ENCODE measurements around the gene GK2. TPM values are rescaled to one million over a fixed set of nuclear protein-coding genes. Genes with fewer than 3 reads are reported as not detected.

Gene GK2
- total RNA-seq (2014; rRNA removed) = not detected in 2 replicates
- not detected for polyA plus RNA-seq (2012)

- DNase-seq (ENCODE audit: low read depth) = no peak
Measured at GRCh38 chr4:79408063-79408462, at the start of gene GK2. Gene GK2 (minus strand): TSS chr4:79408228. CDS start chr4:79408200, 28 bp downstream.

DNA sequence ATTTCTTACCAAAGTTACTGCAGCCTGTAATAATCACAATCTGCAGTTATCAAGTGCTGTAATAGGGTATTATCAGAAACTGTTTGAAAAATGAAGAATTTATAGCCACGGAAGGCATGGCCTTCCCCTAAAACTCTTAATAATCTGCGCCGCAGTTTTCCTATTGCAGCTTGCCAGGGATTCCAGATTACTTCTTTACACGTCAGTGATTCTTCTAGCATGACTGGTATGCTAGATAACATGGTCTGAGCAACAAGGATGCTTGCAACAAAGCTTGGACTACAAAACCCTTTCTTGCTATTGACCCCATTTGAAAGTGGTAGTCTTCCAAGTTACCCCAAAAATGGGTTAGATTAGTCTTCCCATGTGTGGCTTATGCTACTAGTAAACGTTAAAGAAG lies 47.2 kb upstream of the GK2 start:
- no peak for DNase-seq (ENCODE audit: low read depth)

DNA sequence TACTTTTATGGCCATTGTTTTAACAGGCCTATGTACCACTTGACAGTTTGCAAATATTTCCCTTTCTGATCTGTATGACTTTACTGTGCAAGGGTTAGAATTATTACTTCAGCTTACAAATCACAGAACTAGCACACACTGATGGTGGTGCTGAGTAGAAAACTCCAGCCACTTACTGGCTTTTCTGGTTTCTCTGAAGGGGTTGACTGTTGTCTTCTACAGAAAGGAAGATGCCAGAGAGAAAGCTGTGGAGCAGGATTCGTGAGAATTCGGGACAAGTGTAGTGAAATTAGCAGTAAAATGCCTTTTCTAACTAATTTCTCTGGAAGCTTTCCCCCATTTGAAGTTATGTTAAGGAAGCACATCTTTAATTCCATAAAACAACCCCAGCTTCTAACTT lies 46.6 kb upstream of the GK2 start:
- no peak for DNase-seq (ENCODE audit: low read depth)

GRCh38 chr4:79450053-79450452 lies 42.0 kb upstream of the GK2 start:
- DNase-seq (ENCODE audit: low read depth) = no peak

DNA sequence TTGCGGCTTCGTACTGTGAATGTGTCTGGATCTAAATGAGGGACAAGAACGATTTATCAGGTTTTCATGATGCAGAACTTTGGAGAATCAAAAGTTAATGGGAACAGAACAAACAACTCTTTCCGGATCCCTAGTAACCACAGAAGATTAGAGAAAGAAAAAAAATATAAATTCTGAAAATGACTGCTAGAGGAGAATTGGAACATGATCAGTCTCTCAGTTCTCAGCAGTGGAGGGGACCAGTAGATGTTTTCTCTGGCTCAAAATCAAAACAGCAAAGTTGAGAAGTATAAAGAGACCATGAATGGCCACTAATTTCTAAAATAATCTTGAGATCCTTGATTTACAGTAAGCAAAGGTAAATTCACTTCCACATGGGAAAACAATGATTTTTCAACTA lies 38.1 kb upstream of the GK2 start:
- DNase-seq (ENCODE audit: low read depth) = no peak

DNA sequence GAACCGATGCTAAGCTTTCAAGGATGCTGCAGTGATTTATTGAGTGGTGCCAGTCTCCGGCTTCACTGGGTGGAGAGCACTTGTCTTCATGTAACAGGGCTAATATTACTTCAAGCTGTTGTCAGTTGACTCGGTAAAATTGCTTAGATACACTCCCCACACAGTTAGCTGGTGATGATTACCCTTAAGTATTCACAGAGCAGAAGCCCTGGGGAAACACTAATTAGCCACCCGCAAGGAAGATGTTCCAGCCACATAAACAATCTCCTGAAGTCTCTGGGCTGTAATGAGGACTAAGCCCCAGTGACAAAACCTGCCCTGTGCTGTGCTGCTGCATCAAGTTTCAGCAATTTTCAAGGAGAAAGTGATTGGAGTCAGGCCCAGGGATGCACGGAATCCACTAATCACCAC lies 37.3 kb upstream of the GK2 start:
- DNase-seq (ENCODE audit: low read depth) = no peak

DNA sequence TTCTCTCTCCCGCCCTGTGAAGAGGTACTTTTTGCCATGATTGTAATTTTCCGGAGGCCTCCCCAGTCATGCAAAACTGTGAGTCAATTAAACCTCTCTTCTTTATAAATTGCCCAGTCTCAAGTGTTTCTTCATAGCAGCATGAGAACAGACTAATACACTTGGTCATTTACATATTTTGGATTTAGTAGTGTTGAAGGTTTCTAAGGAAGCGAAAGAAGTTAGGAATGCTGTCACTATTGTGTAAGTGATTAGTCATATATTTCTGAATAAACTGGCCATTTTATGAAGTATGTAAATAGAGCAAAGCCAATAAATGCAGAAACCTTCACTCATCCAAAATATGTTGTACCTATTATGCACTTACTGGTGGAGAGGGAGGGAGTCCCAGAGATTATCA lies 34.4 kb upstream of the GK2 start:
- peak; percentile 10 for DNase-seq (ENCODE audit: low read depth)

- DNase-seq (ENCODE audit: low read depth) = no peak
Measured at GRCh38 chr4:79439489-79439888, 31.5 kb upstream of the GK2 start.

DNA sequence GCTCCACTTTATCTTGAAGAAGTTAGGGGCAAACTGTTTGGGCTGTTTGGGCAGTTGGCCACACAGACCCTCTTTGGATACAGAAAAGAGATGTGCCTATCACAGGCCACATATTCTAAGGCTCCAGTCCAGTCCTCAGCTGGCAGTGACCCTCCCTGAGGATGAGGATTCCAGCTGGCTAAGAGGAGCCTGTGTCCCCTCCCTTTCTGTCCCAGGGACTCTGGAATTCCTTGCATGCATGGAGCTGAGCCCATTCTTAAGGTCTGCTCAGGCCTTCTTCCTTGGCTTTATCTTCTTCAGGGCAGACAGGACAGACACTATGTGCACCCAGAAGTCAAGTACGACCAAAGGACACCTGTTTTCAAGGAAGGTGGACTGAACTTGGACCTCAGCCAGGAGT lies 23.8 kb upstream of the GK2 start:
- DNase-seq (ENCODE audit: low read depth) = no peak

DNA sequence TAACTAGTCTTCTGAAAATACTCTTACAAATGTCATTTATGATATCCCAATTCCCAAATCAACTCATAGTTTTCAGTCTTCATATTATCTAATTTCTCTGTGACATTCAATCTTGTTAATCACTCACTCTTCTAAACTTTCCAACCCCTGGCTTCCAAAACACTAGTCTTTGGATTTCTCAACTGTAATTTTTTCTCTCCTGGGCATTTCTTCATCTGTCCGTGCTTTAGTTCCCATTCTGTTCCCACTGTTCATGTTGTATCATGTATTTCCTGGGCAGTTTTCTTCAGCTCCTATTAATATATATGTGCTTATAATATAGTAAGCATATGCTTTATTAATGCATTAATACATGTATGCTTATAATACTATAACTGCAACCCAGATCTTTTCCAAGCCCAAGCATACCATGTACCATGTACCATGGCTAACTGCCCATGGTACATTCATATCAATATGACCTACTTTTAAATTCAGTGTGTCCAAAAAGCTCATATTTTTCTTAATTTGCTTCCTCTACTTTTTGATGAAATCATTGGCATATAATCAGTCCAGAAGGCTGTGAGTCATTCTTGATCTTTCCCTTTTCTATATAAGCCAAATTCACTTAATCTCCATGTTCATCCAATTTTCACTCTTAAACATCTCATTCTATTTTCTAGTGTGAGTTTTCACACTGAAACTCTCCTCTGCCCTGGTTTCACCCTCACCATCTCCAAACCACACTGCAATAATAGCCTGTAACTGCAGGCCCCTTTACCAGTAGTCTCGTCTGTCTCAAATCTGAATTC lies 21.3 kb upstream of the GK2 start:
- DNase-seq (ENCODE audit: low read depth) = no peak

DNA sequence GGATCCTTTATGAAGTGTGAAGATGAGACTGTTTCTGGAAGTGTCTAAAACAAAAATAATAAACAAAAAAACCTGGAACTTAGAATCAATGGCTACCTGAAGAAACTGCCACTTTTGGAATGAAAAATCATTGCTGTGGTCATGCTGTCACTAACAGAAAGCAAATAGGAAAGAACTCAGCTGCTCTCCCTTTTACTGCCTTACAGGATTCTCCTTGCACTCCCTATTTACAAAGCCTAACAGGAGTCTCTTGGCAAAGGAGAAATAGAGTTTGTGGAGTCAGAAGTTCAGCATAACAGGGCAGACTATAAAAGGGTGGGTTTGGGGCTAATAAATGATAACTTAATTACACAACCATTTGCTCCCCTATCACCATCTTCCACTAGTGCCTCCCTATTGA lies 19.0 kb upstream of the GK2 start:
- DNase-seq (ENCODE audit: low read depth) = no peak

GRCh38 chr4:79425586-79425985 lies 17.6 kb upstream of the GK2 start:
- no peak for DNase-seq (ENCODE audit: low read depth)

GRCh38 chr4:79421483-79421882 lies 13.5 kb upstream of the GK2 start:
- DNase-seq (ENCODE audit: low read depth) = no peak

DNA sequence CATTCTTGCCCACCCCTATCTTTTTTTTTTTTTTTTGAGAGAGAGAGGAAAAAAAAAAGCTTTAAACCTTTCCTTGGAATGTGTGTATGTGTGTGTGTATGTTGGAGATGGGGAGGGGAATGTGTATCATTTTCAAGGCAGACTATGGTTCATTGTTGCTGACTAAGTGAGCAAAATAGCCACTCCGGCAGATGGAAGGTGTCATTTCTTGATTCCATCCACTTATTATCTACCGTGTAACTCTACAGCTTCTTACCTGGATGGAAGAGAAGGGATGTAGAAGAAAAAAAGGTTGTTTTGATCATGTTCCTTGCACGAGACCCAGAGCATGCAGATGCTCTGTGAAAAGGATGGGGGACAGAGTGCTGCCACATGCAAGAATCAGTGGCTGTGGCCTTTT lies 5.9 kb upstream of the GK2 start:
- no peak for DNase-seq (ENCODE audit: low read depth)

- DNase-seq (ENCODE audit: low read depth) = no peak
Measured at GRCh38 chr4:79413032-79413885, 5.2 kb upstream of the GK2 start.

GRCh38 chr4:79404666-79405065 lies 3.4 kb downstream of the GK2 start:
- no peak for DNase-seq (ENCODE audit: low read depth)

DNA sequence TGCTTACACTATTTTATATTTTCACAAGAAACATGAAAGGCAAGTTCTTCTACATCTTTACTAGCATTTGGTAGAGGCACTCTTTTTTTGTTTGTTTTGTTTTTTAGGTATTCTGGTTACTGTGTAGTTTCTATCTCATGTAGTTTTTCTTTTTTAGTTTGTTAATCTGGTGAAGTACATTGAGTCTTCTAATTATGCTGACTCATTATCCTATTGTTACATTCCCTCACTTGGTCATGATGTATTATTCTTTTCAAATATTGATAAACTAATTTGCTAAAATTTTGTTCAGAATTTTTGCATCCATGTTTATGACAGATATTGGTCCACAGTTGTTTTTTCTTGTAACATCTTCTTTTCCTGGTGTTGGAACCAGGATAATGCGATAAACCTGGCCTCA lies 4.7 kb downstream of the GK2 start:
- DNase-seq (ENCODE audit: low read depth) = no peak

- DNase-seq (ENCODE audit: low read depth) = no peak
Measured at GRCh38 chr4:79402332-79402851, 5.6 kb downstream of the GK2 start.

- DNase-seq (ENCODE audit: low read depth) = no peak
Measured at GRCh38 chr4:79399076-79399475, 9.0 kb downstream of the GK2 start.

GRCh38 chr4:79397951-79398350 lies 10.1 kb downstream of the GK2 start:
- DNase-seq (ENCODE audit: low read depth) = no peak

DNA sequence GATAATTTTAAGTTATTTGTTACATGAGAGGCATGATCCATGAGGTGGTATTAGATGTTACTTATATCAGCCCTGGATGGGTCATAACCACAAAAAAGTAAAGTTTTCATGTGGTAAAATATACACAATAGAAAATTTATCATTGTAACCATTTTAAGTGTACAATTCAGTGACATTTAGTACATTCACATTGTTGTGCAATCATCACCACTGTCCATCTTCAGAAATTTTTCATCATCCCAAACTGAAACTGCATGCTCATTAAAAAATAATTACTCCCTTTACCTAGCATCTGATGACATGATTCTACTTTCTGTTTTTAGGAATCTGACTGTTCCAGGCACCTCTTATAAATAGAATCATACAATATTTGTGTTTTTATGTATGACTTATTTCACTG lies 11.2 kb downstream of the GK2 start:
- DNase-seq (ENCODE audit: low read depth) = no peak

- DNase-seq (ENCODE audit: low read depth) = no peak
Measured at GRCh38 chr4:79395841-79396240, 12.2 kb downstream of the GK2 start.

GRCh38 chr4:79390890-79391289 lies 17.1 kb downstream of the GK2 start:
- DNase-seq (ENCODE audit: low read depth) = peak; percentile 5

All from LHCN-M2 (cell line).